Mammary epithelial cell (primary cell): Measurements from ENCODE around the gene NHERF2.

Experiments
- CTCF ChIP-seq, 2 donors: IDR thresholded peaks in 1 of 2; conservative IDR thresholded peaks in 1 of 2; 2 replicates each; pipeline ENCODE4 v1.5.1; 2011 to 2012; ENCODE audit warnings: inconsistent platforms in 2 of 2, low read length in 2 of 2, mild to moderate bottlenecking in 2 of 2, control low read depth in 1 of 2, low read depth in 1 of 2; ENCODE audit not compliant: insufficient read depth in 1 of 2; ENCODE audit errors: extremely low read depth in 1 of 2
- EZH2 ChIP-seq: IDR thresholded peaks from 2 replicates; pipeline ENCODE4 v1.6.1; 2012; ENCODE audit warnings: low read length, inconsistent platforms, borderline replicate concordance

GRCh38 chr16:2061023-2061422 lies 34.3 kb downstream of the NHERF2 start:
- no peak for TF ChIP-seq CTCF (conservative IDR thresholded peaks at IDR 0.05 in 1 of 2, IDR thresholded peaks at IDR 0.05 in 1 of 2; ENCODE audit: extremely low read depth in 1 of 2, insufficient read depth in 1 of 2, low read depth in 1 of 2, low read length in 2 of 2)
- TF ChIP-seq EZH2: no peak
